ENCODE data around the gene NPSR1. TPM values are rescaled to one million over a fixed set of nuclear protein-coding genes. Genes with fewer than 3 reads are reported as not detected.

Gene NPSR1
- total RNA-seq, 1 experiment from 2014 or later = not detected

DNA sequence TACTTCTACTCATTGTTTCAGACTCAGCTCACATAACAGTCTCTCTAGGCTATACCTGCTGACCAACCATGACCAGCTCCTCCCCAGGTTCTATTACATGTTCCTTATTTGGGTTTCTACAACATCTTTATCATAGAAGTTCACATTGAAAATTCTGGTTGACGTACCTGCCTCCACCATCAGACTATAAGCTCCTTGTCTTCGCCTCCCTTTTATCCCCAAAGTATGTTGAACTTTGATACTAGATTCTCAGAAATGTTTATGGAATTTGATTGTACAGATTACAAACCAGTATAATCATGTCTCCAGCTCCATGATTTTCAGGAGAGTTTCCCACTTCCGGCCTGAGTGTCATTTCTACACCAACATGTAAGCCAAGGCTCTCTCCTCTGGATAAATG is 15.0 kb downstream of the NPSR1 start:
- H3K9me3 ChIP-seq (replicated peaks) = no peaks in the 10 kb centered on the region
- H3K36me3 ChIP-seq = no peaks in the 10 kb centered on the region
- H3K27ac ChIP-seq = no peak overlapping the region
- no peak overlapping the region for H3K4me3 ChIP-seq
- no peaks in the 10 kb centered on the region for H3K4me1 ChIP-seq (replicated peaks)
- H3K27me3 ChIP-seq (replicated peaks) = no peaks in the 10 kb centered on the region
- no peak for DNase-seq (ENCODE audit: low read depth in 1 of 2, low spot score in 2 of 2)

DNA sequence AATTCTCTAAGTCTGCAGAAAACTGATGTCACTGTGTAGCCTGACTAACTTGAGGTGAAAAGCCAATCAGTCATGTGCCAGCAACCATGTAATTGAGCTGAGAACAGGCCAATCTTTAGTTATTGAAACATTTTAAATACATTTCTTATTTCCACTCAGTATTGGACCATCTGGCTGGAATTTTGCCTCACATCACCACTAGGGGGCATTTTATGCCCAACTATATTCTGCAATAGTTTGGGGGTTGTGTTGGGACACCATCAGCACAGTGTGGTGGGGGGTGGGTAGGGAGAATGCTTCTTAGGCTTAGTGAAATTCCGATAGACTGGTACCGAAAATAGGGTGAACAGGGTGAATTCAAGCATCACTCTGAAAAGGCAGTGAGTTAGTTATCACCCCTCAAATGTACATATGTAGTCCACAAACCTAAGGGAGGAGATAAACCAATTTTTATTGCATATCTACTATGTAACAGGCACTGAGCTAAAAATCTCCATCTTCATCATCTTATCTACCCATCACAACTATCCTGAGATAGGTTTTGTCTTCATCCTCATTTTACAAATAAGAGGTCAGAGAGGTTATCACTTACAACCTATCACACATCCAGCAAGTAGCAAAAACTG is 17.8 kb downstream of the NPSR1 start:
- Histone ChIP-seq H3K4me1 (replicated peaks) (no peaks in the 10 kb centered on the region), H3K9me3 (replicated peaks) (no peaks in the 10 kb centered on the region), H3K36me3 (no peaks in the 10 kb centered on the region), H3K27ac (no peak overlapping the region), H3K4me3 (no peak overlapping the region), H3K27me3 (replicated peaks) (no peaks in the 10 kb centered on the region)
- peak in 1 of 2 experiments; percentile 9 for DNase-seq (ENCODE audit: low read depth in 1 of 2, low spot score in 2 of 2)

DNA sequence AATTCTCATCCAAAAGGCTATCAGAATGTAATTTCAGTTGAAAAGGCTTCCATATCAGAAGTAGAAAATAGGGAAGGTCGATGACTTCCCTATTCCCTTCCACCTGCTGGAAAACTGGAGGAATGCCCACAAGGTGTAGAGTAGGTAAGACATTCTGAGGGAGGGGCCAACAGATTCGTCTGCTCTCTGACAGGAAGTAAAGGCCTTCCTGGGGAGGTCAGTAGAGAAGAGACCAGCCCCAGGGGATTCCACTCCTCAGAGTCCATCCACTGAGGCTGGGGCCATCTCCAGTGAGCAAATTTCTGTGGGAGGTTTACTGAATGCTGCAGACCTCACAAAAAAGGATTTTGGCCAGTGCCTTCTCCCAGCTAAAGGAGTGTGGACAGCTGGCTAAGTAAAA is 19.5 kb downstream of the NPSR1 start:
- Histone ChIP-seq H3K27ac (no peak overlapping the region), H3K4me3 (no peak overlapping the region), H3K36me3 (no peaks in the 10 kb centered on the region), H3K4me1 (replicated peaks) (no peaks in the 10 kb centered on the region), H3K9me3 (replicated peaks) (no peaks in the 10 kb centered on the region), H3K27me3 (replicated peaks) (no peaks in the 10 kb centered on the region)
- DNase-seq (ENCODE audit: low read depth in 1 of 2, low spot score in 2 of 2) = no peak

DNA sequence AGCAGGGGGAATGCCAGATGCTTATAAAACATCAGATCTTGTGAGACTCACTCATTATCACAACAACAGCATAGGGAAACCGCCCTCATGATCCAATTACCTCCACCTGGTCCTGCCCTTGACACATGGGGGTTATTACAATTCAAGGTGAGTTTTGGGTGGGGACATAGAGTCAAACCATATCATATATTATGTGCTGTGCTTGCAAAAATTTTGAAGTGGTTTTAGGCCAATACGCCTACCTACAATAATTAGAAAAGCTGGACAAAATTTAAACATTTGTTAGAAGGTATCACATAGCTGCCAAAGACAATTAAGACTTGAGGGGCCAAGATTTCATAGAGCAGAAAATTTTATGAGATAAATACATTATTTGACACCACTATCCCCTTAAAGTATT is 29.5 kb downstream of the NPSR1 start:
- DNase-seq (ENCODE audit: low read depth in 1 of 2, low spot score in 2 of 2) = no peak
- Histone ChIP-seq H3K9me3 (replicated peaks) (no peaks in the 10 kb centered on the region), H3K27me3 (replicated peaks) (no peaks in the 10 kb centered on the region), H3K36me3 (no peaks in the 10 kb centered on the region), H3K4me1 (replicated peaks) (no peaks in the 10 kb centered on the region), H3K4me3 (no peak overlapping the region), H3K27ac (no peak overlapping the region)

DNA sequence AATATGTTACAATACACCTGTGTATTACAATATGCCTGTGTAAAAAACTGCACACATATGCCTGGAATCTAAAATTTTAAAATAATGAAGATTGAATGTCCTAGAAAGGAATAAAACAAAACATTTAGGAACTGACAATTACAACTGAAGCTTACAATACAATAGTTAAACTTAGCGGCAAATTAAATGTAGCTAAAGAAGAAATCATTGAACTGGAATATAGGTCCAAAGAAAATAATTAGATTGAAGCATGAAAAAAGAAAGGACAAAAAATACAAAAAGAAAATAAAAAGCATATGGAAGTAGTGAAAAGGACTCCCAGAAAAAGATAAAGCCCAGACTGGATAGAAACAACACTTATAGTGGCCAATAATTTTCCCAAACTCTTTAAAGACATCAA is 38.4 kb downstream of the NPSR1 start:
- Histone ChIP-seq H3K4me1 (replicated peaks) (no peaks in the 10 kb centered on the region), H3K4me3 (no peak overlapping the region), H3K27ac (no peak overlapping the region), H3K9me3 (replicated peaks) (no peaks in the 10 kb centered on the region), H3K36me3 (no peaks in the 10 kb centered on the region), H3K27me3 (replicated peaks) (no peaks in the 10 kb centered on the region)
- no peak for DNase-seq (ENCODE audit: low read depth in 1 of 2, low spot score in 2 of 2)

DNA sequence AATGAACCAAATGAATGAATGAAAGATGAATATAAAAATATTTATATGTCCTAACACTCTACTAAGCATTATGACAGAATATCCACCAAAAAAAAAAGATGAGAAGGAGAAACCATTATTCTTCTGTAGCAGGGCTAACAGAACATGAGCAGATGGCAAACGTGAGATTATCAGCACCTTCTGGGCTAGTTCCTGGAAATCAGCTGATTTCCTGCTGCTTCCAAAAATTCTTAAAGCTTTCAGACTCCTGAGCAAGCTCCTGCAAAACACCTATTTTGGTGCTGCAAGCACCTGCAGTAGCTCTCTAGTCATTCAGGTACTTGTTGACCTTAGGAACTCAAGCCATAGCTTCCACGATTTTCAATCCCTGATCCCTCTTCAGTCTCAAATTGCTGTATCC is 51.8 kb downstream of the NPSR1 start:
- H3K9me3 ChIP-seq (replicated peaks) = no peaks in the 10 kb centered on the region
- no peak for DNase-seq (ENCODE audit: low read depth in 1 of 2, low spot score in 2 of 2)
- no peaks in the 10 kb centered on the region; the same call in 1 of the 2 replicates for H3K27me3 ChIP-seq (replicated peaks)
- no peaks in the 10 kb centered on the region for H3K36me3 ChIP-seq
- no peak overlapping the region for H3K27ac ChIP-seq
- H3K4me3 ChIP-seq = no peak overlapping the region
- H3K4me1 ChIP-seq (replicated peaks) = no peaks in the 10 kb centered on the region

DNA sequence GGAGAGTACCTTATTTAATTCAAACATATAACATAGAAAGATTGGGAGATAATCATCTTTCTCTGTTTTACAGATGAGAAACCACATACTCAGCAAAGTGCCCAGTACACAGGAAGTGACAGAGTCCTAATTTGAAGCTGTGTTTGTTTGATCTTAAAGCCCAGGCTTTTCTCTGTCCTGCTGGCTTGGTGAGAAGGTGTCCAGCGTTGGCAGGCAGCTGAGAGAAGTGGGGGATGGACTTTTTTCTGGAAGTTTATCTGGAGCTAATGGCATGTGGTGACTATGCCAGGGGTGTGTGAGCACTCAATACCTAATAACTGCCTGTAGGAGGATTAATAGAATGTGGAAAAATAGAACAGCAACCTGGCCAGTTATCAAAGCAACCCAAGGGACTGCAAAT is 60.8 kb downstream of the NPSR1 start:
- Histone ChIP-seq H3K9me3 (replicated peaks) (no peaks in the 10 kb centered on the region), H3K36me3 (no peaks in the 10 kb centered on the region), H3K27ac (no peak overlapping the region), H3K4me1 (replicated peaks) (no peaks in the 10 kb centered on the region), H3K27me3 (replicated peaks) (no peaks in the 10 kb centered on the region), H3K4me3 (no peak overlapping the region)
- no peak for DNase-seq (ENCODE audit: low read depth in 1 of 2, low spot score in 2 of 2)

DNA sequence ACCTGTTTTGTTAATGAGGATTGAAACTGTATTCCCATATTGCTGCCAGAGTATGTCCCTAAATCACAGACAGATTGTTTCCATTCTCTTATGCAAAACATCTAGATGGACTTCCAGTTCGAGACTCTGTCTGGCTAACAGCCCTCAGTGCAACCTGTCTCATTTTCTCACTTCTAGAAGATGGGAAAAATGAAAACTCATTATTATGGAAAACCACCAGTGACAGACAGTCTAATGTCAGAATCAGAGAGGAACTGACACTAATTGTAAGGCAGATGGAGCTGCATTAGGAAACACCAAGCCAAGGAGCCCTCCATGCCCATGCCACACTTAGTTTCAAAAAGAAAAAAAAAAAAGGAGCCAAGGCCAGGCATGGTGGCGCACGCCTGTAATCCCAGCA is 61.6 kb downstream of the NPSR1 start:
- Histone ChIP-seq H3K27me3 (replicated peaks) (no peaks in the 10 kb centered on the region), H3K27ac (no peak overlapping the region), H3K4me3 (no peak overlapping the region), H3K36me3 (no peaks in the 10 kb centered on the region), H3K9me3 (replicated peaks) (no peaks in the 10 kb centered on the region), H3K4me1 (replicated peaks) (no peaks in the 10 kb centered on the region)
- no peak for DNase-seq (ENCODE audit: low read depth in 1 of 2, low spot score in 2 of 2)

DNA sequence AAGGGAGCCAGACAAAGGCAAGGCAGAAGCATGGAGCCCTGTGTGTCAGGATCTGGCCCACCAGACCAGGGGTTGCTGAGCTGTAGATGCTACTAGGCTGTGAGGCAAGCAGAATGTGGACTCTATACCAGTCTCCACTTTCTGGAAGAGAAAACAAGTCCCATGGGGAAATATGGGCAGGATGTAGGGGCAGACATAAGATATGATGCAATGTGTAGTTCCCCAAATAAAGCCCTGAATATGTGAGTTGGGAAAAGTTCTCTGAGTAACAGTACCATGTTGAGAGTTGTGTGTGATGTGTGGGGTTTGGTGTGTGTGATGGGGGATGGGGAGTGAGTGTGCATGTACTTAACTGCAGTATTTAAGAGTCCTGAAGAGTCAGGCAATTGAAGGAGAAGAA is 62.3 kb downstream of the NPSR1 start:
- no peak overlapping the region for H3K4me3 ChIP-seq
- H3K36me3 ChIP-seq = no peaks in the 10 kb centered on the region

DNA sequence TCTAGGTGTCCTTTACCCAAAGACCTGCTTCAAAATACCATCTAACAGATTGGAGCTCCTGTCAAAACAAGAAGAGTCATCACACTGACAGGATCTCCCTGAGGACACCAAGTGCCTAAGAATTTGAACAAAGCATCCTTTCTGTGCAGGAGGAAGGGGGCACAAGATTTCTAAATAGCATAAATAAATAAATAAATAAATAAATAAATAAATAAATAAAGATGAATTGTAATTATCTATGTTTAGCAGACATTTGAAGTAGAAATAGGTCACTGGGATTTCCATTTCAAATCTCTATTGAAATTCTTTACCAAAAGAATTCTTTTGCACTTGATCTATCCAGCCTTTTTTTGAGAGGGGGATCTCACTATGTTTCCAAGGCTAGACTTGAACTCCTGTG is 65.3 kb downstream of the NPSR1 start:
- H3K36me3 ChIP-seq = no peaks in the 10 kb centered on the region
- H3K27me3 ChIP-seq (replicated peaks) = no peaks in the 10 kb centered on the region
- DNase-seq (ENCODE audit: low read depth in 1 of 2, low spot score in 2 of 2) = no peak
- no peak overlapping the region for H3K27ac ChIP-seq
- H3K9me3 ChIP-seq (replicated peaks) = no peaks in the 10 kb centered on the region
- no peaks in the 10 kb centered on the region for H3K4me1 ChIP-seq (replicated peaks)
- no peak overlapping the region for H3K4me3 ChIP-seq

More for the DNA sequence above, 62.3 kb downstream of the NPSR1 start:
- no peaks in the 10 kb centered on the region for H3K27me3 ChIP-seq (replicated peaks)
- DNase-seq (ENCODE audit: low read depth in 1 of 2, low spot score in 2 of 2) = no peak
- no peaks in the 10 kb centered on the region for H3K4me1 ChIP-seq (replicated peaks)
- no peaks in the 10 kb centered on the region for H3K9me3 ChIP-seq (replicated peaks)
- H3K27ac ChIP-seq = no peak overlapping the region

DNA sequence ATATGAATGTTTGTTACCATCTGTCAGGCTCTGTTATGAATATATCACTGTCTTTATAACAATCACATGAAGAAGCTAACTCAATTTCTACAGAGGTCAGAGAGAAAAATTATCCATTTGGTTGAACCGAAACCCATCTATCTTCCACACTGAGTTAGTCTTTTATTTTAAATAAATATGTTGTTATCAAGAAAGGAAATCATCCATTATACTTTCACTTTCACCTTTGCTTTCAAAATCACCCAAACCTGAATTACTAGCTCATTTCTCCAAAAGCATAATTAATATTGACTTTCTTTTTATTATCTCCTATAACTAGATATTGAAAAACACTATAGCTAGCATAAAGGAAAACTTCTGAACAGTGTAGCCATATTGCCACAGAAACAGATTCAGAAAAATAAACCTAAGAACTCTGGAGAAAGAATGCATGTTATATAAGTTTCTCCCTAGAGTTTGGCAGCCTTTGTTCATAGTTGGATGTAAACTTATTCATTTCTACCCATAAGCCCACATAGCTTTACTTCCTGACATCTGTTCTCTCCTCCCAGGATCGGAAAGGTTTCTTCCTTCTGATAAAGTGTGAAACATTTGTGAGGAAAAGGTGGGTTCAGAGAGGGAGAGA is 66.0 kb downstream of the NPSR1 start:
- Histone ChIP-seq H3K4me3 (no peak overlapping the region), H3K9me3 (replicated peaks) (no peaks in the 10 kb centered on the region), H3K36me3 (no peaks in the 10 kb centered on the region), H3K4me1 (replicated peaks) (no peaks in the 10 kb centered on the region), H3K27ac (no peak overlapping the region), H3K27me3 (replicated peaks) (no peaks in the 10 kb centered on the region)
- no peak for DNase-seq (ENCODE audit: low read depth in 1 of 2, low spot score in 2 of 2)

DNA sequence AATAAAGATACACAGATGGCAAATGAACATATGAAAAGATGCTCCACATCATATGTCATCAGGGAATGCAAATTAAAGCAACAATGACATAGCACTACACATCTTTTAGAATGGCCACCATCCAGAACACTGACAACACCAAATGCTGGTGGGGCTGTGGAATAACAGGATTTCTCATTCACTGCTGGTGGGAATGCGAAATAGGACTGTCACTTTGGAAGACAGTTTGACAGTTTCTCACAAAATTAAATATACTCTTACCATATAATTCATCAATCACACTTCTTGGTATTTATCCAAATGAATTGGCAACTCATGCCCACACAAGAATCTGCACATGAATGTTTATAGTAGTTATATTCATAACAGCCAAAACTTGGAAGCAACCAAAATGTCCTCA is 68.2 kb downstream of the NPSR1 start:
- H3K4me1 ChIP-seq (replicated peaks) = no peaks in the 10 kb centered on the region
- H3K36me3 ChIP-seq = no peaks in the 10 kb centered on the region
- H3K9me3 ChIP-seq (replicated peaks) = no peaks in the 10 kb centered on the region
- DNase-seq (ENCODE audit: low read depth in 1 of 2, low spot score in 2 of 2) = no peak
- H3K27ac ChIP-seq = no peak overlapping the region
- H3K27me3 ChIP-seq (replicated peaks) = peaks cover 5% of the 10 kb centered on the region; the same call in 1 of the 2 replicates
- no peak overlapping the region for H3K4me3 ChIP-seq

DNA sequence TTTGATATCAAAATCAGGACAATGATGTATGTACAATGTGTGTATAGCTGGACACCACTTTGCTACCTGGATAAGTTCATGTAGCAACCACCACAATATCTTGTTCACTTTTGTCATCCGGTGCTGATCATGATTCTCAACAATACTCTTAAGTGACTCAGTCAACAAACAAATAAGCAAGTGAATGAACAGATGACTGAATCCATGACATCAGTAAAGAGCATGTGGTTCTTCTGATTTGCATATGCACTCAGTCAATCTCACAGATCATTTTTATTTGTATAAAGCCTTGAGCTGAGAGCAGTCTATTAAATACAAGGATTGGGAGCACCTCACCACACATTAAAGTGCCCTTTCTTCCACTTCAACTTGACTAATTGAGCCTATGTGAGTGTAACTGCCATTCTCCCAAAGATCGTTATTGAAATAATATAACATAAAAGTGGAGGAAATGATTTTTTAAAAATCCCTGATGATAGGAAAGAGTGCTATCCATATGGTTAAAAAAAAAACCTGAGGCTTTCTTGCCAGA is 69.5 kb downstream of the NPSR1 start:
- Histone ChIP-seq H3K36me3 (no peaks in the 10 kb centered on the region), H3K27me3 (replicated peaks) (peaks cover 5% of the 10 kb centered on the region; the same call in 1 of the 2 replicates), H3K9me3 (replicated peaks) (no peaks in the 10 kb centered on the region), H3K4me1 (replicated peaks) (no peaks in the 10 kb centered on the region), H3K4me3 (no peak overlapping the region), H3K27ac (no peak overlapping the region)
- no peak for DNase-seq (ENCODE audit: low read depth in 1 of 2, low spot score in 2 of 2)

DNA sequence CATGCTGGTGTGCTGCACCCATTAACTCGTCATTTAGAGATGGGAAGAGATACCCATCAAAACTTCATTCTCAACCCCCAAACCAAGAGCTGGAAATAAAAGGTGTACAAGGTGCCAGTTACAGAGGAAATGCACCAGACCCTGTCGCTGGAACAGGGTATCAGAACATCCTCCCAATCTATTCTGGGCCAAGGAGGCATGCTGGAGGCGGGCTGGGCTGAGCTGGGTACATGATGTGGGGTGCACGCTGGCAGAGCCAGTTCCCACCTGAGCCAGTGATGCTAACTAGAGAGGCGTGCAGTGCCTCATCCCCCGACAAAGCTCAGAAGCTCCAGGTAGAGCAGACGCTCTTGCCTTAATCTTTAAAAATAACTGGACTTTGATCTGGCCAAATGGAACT is 70.1 kb downstream of the NPSR1 start:
- H3K4me3 ChIP-seq = no peak overlapping the region
- no peaks in the 10 kb centered on the region for H3K36me3 ChIP-seq
- no peaks in the 10 kb centered on the region for H3K4me1 ChIP-seq (replicated peaks)
- DNase-seq (ENCODE audit: low read depth in 1 of 2, low spot score in 2 of 2) = no peak
- H3K27ac ChIP-seq = no peak overlapping the region
- no peaks in the 10 kb centered on the region for H3K9me3 ChIP-seq (replicated peaks)
- H3K27me3 ChIP-seq (replicated peaks) = peaks cover 5% of the 10 kb centered on the region; the same call in 1 of the 2 replicates
